CD14-positive monocyte (primary cell): Measurements from ENCODE around the gene CARMIL1. TPM values are rescaled to one million over a fixed set of nuclear protein-coding genes. Genes with fewer than 3 reads are reported as not detected.

ENCODE experiments used
- DNase-seq, 3 donors: peaks; one replicate each; pipeline ENCODE4 v3.0.0-alpha.2; 2011 to 2022
- H2AFZ ChIP-seq: 2 replicates; pipeline ENCODE4 v1.6.0; 2012; ENCODE audit warnings: mild to moderate bottlenecking, low read depth, low read length, inconsistent platforms; ENCODE audit not compliant: insufficient read depth, poor library complexity, severe bottlenecking
- H3K27ac ChIP-seq, 2 donors: 1 replicate in 1 of 2; 2 replicates in 1 of 2; pipeline ENCODE4 v1.5.1; 2012 to 2013; ENCODE audit warnings: low read length in 2 of 2, control low read depth in 1 of 2, inconsistent platforms in 1 of 2, low read depth in 1 of 2, mild to moderate bottlenecking in 1 of 2
- H3K27me3 ChIP-seq, 2 donors: one replicate each; pipeline versions ENCODE4 v1.6.0 to v1.6.1; 2011 to 2013; ENCODE audit warnings: low read length in 2 of 2; ENCODE audit not compliant: control insufficient read depth in 2 of 2, insufficient read depth in 2 of 2
- H3K36me3 ChIP-seq, 2 donors: replicated peaks in 1 of 2; 1 replicate in 1 of 2; 2 replicates in 1 of 2; pipeline versions ENCODE4 v1.5.1 to v1.6.1; 2012 to 2013; ENCODE audit warnings: low read length in 2 of 2, control low read depth in 1 of 2, inconsistent platforms in 1 of 2, mild to moderate bottlenecking in 1 of 2; ENCODE audit not compliant: insufficient read depth in 2 of 2, control insufficient read depth in 1 of 2
- H3K4me1 ChIP-seq, 2 donors: 1 replicate in 1 of 2; 2 replicates in 1 of 2; pipeline versions ENCODE4 v1.5.1 to v1.6.1; 2012 to 2013; ENCODE audit warnings: low read length in 2 of 2, control low read depth in 1 of 2, inconsistent platforms in 1 of 2, mild to moderate bottlenecking in 1 of 2, moderate library complexity in 1 of 2; ENCODE audit not compliant: insufficient read depth in 2 of 2, control insufficient read depth in 1 of 2
- H3K4me2 ChIP-seq: replicated peaks from 2 replicates; pipeline ENCODE3; 2012; ENCODE audit warnings: low read length, moderate library complexity, mild to moderate bottlenecking; ENCODE audit not compliant: poor library complexity, severe bottlenecking; ENCODE audit errors: extremely low read depth
- H3K4me3 ChIP-seq, 3 experiments: fragments of 200-600 bp in 1 of 3; sonication (generic) in 1 of 3; replicated peaks in 1 of 3; 1 replicate in 2 of 3; 2 replicates in 1 of 3; pipeline ENCODE4 v1.5.1; 2011 to 2013; ENCODE audit warnings: low read length in 3 of 3, mild to moderate bottlenecking in 3 of 3, control low read depth in 2 of 3, low read depth in 2 of 3, inconsistent platforms in 1 of 3, moderate library complexity in 1 of 3
- H3K79me2 ChIP-seq: 2 replicates; pipeline ENCODE4 v1.6.0; 2012; ENCODE audit warnings: mild to moderate bottlenecking, control low read depth, inconsistent platforms, low read length, moderate library complexity; ENCODE audit not compliant: insufficient read depth
- H3K9ac ChIP-seq: 2 replicates; pipeline ENCODE4 v1.6.0; 2017; ENCODE audit warnings: low read length, mild to moderate bottlenecking; ENCODE audit not compliant: insufficient read depth, poor library complexity, severe bottlenecking
- H3K9me3 ChIP-seq, 2 donors: replicated peaks in 1 of 2; 1 replicate in 1 of 2; 2 replicates in 1 of 2; pipeline versions ENCODE4 v1.5.1 to v1.6.1; 2012 to 2013; ENCODE audit warnings: low read length in 2 of 2, control low read depth in 1 of 2; ENCODE audit not compliant: control insufficient read depth in 1 of 2, insufficient read depth in 1 of 2
- H4K20me1 ChIP-seq: 2 replicates; pipeline ENCODE4 v1.6.0; 2012; ENCODE audit warnings: mild to moderate bottlenecking, low read length, control low read depth, moderate library complexity; ENCODE audit not compliant: insufficient read depth
- H3K27ac Mint-ChIP-seq, 7 donors: one replicate each; pipeline ENCODE4 v1.8.0; 2020; ENCODE audit warnings: mild to moderate bottlenecking in 7 of 7, mixed read lengths in 7 of 7, moderate library complexity in 6 of 7, inconsistent platforms in 2 of 7
- H3K27me3 Mint-ChIP-seq, 3 donors: one replicate each; pipeline ENCODE4 v1.8.0; 2021 to 2022; ENCODE audit warnings: low read depth in 3 of 3, mild to moderate bottlenecking in 3 of 3, mixed read lengths in 3 of 3, moderate library complexity in 3 of 3, inconsistent platforms in 1 of 3
- H3K36me3 Mint-ChIP-seq, 2 donors: one replicate each; pipeline ENCODE4 v1.8.0; 2020; ENCODE audit warnings: mixed read lengths in 2 of 2, inconsistent platforms in 1 of 2, mild to moderate bottlenecking in 1 of 2
- H3K4me1 Mint-ChIP-seq: one replicate; pipeline ENCODE4 v1.8.0; 2020; ENCODE audit warnings: mild to moderate bottlenecking, mixed read lengths
- H3K4me3 Mint-ChIP-seq, 2 donors: one replicate each; pipeline ENCODE4 v1.8.0; 2020; ENCODE audit warnings: mild to moderate bottlenecking in 2 of 2, mixed read lengths in 2 of 2, moderate library complexity in 1 of 2
- H3K9me3 Mint-ChIP-seq, 7 donors: one replicate each; pipeline ENCODE4 v1.8.0; 2020 to 2022; ENCODE audit warnings: mixed read lengths in 7 of 7, mild to moderate bottlenecking in 6 of 7, moderate library complexity in 6 of 7, inconsistent platforms in 2 of 7
- WGBS: methylation state at CpG from one replicate; pipeline ENCODE4 v1.1.5; 2013; ENCODE audit warnings: missing lambda C conversion rate; ENCODE audit not compliant: insufficient coverage; 5-methylcytosine and 5-hydroxymethylcytosine counted together
- intact Hi-C, 2 donors: fragments of 100-400 bp; cut with micrococcal nuclease; formaldehyde crosslinking; loops; one replicate each; pipeline versions ENCODE4 v1.15.0 to v1.15.1; 2023
- polyA plus RNA-seq, 3 donors: library from polyadenylated mRNA; depleted of rRNA in 1 of 3; unstranded in 2 of 3; stranded (reverse) in 1 of 3; fragments of 300-500 nt in 2 of 3; fragments of >200 nt in 1 of 3; fragmentation: Illumina TruSeq in 2 of 3; gene quantifications; 1 replicate in 2 of 3; 2 replicates in 1 of 3; pipeline ENCODE4 v1.2.3, GENCODE V29; 2012 to 2021
- TF ChIP-seq, protein P1 (sequence below): fragments of 200-600 bp; IDR thresholded peaks from one replicate; pipeline ENCODE4 v1.8.0; 2022; ENCODE audit warnings: antibody characterized with exemption, mild to moderate bottlenecking

The CARMIL1 gene
- polyA plus RNA-seq, 3 donors = 0.30 to 0.49 (median 0.41) TPM

DNA sequence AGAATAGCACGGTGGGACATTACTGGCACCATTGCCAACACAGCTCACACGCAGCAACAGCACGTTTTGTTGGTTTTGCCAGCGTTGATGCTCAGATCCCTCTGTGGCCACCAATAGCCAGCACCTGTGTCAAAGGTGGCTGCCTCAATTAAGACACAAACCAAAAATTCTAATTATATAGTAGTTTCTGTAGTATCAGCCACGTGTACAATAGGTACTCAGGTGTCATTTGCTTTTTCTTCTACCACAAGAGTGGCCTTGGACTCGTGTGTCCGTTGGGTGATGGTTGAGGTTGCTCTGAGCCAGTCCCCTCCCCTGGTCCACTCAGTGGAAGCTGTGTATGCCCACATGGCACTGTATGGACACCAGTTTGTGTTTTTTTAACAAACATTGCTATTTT lies 105.1 kb downstream of the CARMIL1 start:
- peaks cover 0 to 12% of the 10 kb centered on the region in 2 donors for H3K36me3 Mint-ChIP-seq
- peaks cover 8% of the 10 kb centered on the region for H3K4me1 Mint-ChIP-seq
- Histone ChIP-seq H3K4me3 (no peak overlapping the region), H3K79me2 (no peaks in the 10 kb centered on the region), H3K9me3 (peaks cover 6 to 10% of the 10 kb centered on the region in 2 donors), H3K36me3 (no peaks in the 10 kb centered on the region), H3K4me2 (no peak overlapping the region), H3K9ac (no peak overlapping the region), H3K4me1 (peaks cover 0 to 3% of the 10 kb centered on the region in 2 donors), H3K27ac (no peak overlapping the region), H2AFZ (no peak overlapping the region), H3K27me3 (no peaks in the 10 kb centered on the region), H4K20me1 (peaks cover 3% of the 10 kb centered on the region)
- no peak for DNase-seq
- no peak overlapping the region for H3K27ac Mint-ChIP-seq
- H3K4me3 Mint-ChIP-seq = no peak overlapping the region
- WGBS = 96% methylated on average over 4 of the region's 7 CpGs
- no peaks in the 10 kb centered on the region for H3K27me3 Mint-ChIP-seq
- intact Hi-C loops = no loop called here
- H3K9me3 Mint-ChIP-seq = peaks cover 4 to 12% (median 8%) of the 10 kb centered on the region in 7 donors
- TF ChIP-seq, protein P1, sequence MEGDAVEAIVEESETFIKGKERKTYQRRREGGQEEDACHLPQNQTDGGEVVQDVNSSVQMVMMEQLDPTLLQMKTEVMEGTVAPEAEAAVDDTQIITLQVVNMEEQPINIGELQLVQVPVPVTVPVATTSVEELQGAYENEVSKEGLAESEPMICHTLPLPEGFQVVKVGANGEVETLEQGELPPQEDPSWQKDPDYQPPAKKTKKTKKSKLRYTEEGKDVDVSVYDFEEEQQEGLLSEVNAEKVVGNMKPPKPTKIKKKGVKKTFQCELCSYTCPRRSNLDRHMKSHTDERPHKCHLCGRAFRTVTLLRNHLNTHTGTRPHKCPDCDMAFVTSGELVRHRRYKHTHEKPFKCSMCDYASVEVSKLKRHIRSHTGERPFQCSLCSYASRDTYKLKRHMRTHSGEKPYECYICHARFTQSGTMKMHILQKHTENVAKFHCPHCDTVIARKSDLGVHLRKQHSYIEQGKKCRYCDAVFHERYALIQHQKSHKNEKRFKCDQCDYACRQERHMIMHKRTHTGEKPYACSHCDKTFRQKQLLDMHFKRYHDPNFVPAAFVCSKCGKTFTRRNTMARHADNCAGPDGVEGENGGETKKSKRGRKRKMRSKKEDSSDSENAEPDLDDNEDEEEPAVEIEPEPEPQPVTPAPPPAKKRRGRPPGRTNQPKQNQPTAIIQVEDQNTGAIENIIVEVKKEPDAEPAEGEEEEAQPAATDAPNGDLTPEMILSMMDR = no peak

DNA sequence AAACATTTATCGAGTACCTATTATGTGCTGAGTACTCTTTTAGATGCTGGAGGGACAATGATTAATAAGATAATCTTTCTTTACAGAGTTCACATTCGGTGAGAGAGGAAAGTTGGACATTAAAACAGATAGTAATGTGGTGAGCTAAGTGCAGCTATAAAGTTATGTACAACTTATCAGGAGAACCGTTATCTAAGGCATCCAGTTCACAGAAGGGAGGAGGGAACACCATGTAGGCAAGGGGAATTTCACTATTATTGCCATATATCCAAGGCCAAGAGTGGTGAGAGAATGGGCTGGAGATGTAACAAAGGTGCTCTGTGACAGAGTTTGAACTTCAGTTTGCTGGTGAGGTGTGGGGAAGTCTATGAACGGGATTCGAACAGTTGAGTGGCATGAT lies 105.8 kb downstream of the CARMIL1 start:
- no peak overlapping the region for H2AFZ ChIP-seq
- DNase-seq = no peak
- Mint-ChIP-seq H3K36me3 (peaks cover 0 to 15% of the 10 kb centered on the region in 2 donors), H3K4me3 (no peak overlapping the region), H3K27ac (peak overlapping the region in 1 of 7 donors; percentile 85), H3K27me3 (no peaks in the 10 kb centered on the region), H3K4me1 (peaks cover 8% of the 10 kb centered on the region), H3K9me3 (peaks cover 4 to 12% (median 8%) of the 10 kb centered on the region in 7 donors)
- H3K9ac ChIP-seq = no peak overlapping the region
- peaks cover 0 to 3% of the 10 kb centered on the region in 2 donors for H3K4me1 ChIP-seq
- TF ChIP-seq, protein P1 = no peak
- peaks cover 6 to 10% of the 10 kb centered on the region in 2 donors for H3K9me3 ChIP-seq
- H3K36me3 ChIP-seq = no peaks in the 10 kb centered on the region
- no peaks in the 10 kb centered on the region for H3K27me3 ChIP-seq
- WGBS = 100% methylated on average over 2 of the region's 5 CpGs
- H3K4me2 ChIP-seq = no peak overlapping the region
- intact Hi-C loops = no loop called here
- H3K27ac ChIP-seq = no peak overlapping the region
- H3K79me2 ChIP-seq = no peaks in the 10 kb centered on the region
- no peak overlapping the region for H3K4me3 ChIP-seq
- H4K20me1 ChIP-seq = peaks cover 3% of the 10 kb centered on the region
